Measurements from ENCODE around the gene DMXL1.
"Not testable (repeated sequence)": the region's sequence is repeated elsewhere in the genome, so short reads cannot be mapped to it uniquely, and the experiment has no call there.

DMXL1 gene

DNA sequence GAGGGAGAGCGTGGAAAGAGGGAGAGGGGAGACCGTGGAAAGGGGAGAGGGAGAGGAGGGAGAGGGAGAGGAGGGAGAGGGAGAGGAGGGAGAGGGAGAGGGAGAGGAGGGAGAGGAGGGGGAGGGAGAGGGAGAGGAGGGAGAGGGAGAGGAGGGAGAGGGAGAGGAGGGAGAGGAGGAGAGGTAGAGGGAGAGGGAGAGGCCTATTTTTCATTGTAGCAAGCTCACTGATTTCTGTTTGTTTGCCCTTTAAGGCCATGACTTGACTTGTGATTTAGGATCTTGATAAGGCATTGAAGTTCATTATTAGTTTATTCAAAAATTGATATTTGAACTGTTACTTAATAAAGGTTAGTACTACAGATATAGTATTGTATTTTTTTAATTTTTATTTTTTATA lies 52.4 kb downstream of the DMXL1 start:
- DNase-seq: no peak

DNA sequence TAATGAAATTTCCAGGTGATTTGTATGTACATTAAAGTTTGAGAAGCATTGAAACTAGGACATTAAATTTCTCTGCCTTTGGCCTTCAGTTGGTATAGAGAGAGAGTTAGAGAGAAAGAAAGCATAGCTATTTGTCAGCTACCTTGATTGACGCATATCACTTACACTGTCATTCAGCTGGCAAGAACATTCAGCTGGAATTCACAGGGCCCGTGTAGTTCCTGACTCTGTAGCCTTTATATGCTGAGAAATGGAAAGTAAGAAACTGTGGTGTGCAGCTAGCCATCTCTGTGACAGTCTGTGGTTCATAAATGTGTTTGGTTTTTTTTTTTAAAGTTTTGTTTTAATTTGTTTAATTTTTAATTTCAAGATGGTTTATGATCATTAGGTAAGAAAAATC lies 58.9 kb downstream of the DMXL1 start:
- DNase-seq: no peak

DNA sequence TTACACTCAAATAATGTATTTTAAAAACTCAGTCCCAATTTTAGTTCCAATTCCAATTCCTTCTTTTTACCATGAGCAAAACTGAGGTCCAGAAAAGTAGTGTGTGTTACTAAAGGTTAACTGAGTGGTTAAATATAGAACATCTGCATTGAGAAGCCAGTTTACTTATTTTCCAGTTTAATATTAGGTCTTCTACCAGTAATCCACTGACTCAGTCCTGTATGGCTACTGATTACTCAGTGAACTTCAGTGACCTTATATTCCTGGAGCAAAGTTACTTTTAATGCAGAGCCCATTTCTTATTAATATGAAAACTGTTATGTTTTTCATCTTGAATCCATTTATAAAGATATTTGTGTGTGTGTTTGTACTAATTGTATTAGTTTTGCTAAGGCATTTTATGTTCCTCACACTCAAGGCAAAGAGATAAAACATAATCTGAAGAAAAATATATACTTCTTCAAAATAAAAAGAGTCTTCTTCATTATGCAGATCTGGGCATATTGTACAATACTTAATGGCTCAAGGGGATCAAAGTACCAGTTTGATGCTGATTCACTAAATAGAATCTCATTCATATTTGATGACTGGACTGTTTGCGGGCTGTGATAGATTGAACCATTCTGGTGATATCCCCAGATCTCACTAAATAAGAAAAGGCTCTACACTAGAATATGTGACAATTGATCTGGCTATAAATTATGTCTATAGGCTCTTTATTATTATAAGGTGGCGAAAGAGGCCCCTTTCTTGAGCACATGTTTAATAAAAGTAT lies 60.8 kb downstream of the DMXL1 start:
- no peak for DNase-seq

DNA sequence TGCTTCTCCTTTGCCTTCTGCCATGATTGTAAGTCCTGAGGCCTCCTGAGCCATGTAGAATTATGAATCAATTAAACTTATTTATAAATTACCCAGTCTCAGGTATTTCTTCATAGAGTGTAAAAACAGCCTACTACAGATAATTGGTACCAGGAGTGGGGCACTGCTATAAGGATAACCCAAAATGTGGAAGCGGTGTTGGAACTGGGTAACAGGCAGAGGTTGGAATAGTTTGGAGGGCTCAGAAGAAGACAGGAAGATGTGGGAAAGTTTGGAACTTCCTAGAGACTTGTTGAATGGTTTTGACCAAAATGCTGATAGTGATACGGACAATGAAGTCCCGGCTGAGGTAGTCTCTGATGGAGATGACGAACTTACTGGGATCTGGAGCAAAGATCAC lies 64.9 kb downstream of the DMXL1 start:
- not testable (repeated sequence) for DNase-seq

DNA sequence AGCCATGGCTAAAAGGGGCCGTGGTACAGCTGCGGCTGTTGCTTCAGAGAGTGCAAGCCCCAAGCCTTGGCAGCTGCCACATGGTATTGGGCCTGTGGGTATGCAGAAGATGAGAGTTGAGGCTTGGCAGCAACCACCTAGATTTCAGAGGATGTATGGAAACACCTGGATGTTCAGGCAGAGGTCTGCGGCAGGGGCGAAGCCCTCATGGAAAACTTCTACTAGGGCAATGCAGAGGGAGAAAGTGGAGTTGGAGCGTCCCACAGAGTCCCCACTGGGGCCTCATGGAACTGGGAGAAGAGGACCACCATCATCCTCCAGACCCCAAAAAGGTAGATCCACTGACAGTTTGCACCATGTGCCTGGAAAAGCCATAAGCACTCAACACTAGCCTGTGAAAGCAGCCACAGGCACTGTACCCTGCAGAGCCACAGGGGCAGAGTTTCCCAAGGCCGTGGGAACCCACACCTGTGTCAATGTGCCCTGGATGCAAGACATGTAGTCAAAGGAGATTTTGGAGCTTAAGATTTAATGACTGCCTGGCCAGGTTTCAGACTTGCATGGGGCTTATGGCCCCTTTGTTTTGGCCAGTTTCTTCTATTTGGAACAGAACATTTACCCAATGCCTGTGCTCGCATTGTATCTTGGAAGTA lies 65.9 kb downstream of the DMXL1 start:
- no peak for DNase-seq

DNA sequence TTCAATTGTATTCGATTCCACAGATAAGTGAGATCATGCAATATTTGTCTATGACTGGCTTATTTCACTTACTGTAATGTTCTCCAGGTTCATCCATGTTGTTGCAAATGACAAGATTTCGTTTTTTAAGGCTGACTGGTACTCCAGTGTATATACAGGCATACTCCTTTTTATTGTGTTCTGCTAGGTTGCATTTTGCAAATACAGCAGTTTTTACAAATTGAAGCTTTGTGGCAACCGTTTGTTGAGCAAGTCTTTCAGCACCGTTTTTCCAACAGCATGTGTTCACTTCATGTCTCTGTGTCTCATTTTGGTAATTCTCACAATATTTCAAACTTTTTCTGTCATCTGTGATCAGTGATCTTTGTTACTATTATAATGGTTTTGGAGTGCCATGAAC lies 82.7 kb downstream of the DMXL1 start:
- no peak for DNase-seq

DNA sequence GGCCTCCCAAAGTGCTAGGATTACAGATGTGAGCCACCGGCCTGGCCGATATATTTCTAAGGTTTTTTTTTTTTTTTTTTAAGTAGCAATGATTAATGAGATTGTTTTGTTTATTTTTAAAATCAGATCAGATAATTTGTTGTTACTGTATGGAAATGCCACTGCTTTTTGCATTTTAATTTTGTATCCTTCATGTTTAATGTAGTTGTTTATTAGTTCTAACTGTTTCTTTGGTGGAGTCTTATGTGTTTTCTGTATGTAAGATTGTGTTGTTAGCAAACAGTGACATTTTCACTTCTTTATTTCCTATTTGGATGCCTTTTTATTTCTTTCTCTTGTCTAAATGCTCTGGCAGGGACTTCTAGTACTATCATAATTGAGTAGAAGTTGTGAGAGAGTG lies 87.3 kb downstream of the DMXL1 start:
- no peak for DNase-seq

DNA sequence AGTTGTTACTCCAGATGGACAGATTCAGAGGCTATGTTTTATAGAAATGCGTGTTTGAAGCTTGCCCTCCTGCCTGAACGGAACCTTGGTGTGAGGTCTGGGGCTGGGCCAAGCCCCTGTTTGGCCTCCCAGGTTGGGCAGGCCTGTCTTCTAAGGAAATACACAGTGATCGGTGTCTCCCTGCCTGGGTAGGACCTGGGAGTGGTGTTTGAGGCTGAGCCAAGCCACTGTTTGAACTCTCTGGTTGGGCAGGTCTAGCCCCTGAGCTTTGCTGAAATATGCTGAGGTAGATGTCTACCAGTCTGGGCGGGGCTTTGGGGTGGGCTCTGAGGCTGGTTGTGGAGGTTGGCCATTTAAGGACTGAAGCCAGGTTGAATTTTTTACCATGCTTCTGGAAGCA lies 90.5 kb downstream of the DMXL1 start:
- no peak for DNase-seq

DNA sequence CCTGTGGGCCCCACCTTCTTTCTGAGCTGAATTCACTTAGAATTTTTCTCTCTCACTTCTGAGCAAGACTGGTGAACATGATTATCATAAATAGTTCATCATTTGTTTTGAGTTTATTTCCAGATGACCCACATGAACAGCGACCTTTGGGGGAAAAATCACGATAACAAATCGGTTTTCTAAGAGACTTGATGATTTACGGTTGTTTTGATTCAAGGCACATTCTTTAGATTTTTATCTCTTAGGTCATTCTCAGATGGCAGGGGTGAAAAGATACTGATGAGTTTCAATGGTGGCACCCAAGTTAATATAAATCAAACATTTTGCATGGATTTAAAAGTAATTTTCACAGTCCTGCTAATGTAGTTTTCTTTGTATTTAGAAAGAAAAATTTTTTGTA lies 95.1 kb downstream of the DMXL1 start:
- no peak for DNase-seq

DNA sequence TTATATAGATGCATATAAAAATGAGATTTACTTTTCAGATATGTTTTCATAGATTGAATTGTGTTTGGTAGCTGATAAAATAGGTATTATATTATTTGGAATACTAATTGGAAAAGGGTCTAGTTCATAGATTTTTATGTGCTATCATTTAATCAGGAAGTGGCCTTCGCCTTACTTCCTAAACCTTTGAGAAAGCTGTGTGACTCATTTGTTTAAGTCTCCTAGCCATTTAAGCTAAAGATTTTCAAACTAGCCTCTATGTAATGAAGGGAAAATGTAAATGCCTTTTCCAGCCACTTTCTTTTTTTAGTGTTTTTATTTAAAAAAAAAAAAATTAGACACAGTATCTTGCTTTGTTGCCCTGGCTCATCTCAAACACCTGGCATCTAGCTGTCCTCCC lies 97.5 kb downstream of the DMXL1 start:
- no peak for DNase-seq

DNA sequence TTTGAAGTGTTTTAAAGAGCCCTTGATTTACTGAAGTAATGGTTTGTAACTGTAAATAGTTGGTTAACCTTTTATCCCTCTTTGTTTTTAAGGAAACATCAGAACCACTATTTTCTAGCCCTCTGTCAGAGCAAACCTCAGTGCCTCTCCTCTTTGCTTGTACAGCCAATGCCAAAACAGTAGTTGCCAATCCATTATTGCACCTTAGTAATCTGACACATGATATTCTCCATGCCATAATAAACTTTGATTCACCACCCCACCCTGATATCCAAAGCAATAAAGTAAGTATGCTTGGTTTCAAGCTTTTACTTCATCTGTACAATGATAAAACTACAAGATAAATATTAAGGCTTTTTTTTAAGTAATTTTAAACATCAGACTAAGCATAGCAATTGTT lies 100.8 kb downstream of the DMXL1 start:
- no peak for DNase-seq

DNA sequence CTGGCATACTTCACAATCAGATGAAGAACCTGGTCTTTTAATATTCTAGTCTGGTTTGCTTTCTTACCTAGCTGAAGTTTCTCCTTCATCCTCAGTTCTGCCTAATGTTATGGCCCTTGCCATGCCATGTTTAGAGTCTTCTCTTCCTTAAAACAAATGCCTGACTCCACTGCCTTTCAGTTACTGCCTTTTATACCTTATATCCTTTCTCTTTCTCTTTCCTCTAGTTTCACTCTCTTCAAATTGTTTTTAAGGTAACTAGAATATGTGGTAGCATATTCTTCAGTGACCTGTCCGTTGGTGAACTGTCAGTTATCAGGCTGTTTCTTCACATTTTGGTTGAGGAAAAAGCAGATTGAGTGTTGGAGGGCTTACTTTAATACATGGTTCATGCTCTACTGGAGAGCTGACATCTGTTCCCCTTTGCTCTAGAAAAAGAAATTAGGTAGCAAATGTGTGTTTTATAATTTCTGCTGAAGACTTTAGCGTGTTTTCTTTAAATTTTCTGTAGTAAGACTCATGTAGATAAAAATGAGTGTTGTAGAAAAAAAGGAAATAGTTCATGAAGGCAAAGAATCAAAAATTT lies 103.8 kb downstream of the DMXL1 start:
- no peak for DNase-seq

DNA sequence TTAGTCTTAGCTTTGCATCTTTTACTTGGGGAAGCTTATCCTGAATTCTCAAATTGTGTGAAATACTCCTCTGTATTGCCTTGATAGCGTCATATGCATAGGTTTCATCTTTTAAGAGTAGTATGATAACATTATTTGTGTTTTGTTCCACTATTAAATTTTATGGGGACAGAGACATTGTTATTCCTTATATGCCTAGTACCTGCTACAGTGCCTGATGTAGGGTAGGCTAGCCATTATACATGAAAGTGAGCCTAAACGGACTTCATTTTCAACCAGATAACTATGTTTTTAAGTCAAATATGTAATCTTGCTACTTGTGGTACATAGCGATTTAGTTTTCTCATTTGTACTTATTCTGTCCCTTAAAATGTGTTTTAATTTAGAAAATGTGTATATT lies 105.9 kb downstream of the DMXL1 start:
- no peak for DNase-seq

DNA sequence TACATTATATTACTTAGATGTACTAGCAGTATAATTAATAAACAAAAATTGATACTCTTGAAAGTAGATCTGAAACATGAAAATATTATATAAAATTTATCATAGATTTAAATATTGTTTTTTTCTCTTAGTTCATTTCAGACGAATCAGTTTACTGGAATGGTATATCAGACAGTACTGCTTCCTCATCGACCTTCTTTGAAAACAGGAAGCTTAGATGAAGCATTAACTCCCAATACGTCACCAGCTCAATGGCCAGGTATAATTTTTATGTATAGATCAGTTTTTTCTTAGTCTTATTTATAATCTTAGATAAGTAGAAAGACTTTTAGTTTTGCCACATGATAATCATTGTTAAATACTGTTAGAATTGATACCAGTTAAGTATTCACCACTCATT lies 106.3 kb downstream of the DMXL1 start:
- DNase-seq: no peak

DNA sequence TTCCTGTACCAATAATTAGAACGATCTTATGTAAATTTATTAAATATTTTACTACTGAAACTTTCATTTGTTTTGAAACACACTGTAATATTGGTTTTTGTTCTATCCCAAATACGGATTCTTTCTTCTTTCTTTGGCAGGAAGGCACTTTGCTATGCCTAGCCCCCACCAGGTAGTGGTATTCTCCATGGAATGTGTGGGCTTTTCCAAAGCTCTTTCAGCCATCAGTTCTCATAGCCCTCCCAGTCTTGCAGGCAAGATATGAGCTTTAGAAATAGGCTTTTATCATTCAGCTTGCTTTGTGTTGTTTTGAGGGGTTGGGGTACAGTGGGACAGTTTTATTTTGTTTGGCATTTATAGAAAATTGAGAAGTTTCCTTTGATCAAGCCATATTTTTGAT lies 107.5 kb downstream of the DMXL1 start:
- DNase-seq: no peak

DNA sequence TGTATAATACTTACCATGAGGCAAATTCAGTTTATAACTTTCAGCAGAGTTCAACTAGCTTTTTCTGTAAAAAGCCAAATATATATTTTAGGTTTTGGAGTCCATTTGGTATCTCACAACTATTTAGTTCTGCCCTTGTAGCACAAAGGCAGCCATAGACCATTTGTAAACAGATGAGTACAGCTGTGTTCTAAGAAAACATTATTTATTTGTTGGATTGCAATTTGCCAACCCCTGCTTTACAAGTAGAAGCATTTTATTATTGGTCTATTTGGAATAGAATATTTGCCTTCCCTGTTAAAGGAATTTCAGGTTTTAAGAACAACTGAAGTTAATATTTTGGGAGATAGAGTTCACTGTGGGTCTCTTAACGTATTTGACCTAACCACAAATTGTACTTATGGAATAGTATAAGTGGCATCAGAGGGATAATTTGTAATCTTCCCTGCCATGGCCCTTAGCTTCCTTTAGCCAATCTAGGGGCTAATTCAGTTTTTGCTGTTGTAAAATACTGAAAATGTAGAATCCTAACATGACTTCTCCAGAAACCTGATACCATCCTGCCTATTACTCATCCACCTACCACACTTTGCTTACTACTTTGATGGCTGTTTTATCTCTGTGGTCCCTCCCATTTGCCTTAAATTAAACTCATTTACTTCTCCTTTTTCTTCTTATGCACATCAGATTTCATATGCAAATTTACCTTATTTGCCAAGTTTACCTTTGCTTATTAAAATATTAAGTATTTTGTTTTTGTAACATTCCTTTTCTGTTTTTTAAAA lies 109.2 kb downstream of the DMXL1 start:
- DNase-seq: no peak

DNA sequence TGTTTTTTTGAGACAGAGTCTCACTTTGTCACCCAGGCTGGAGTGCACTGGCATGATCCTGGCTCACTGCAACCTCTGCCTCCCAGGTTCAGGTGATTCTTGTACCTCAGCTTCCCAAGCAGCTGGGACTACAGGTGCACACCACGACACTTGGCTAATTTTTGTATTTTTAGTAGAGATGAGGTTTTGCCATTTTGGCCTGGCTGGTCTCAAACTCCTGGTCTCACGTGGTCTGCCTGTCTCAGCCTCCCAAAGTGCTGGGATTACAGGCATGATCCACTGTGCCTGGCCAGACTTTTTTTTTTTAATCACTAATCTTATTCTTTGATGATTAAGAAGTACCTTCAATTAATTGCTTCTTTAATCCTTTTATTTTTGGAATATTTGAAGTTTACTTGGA lies 114.6 kb downstream of the DMXL1 start:
- not testable (repeated sequence) for DNase-seq

DNA sequence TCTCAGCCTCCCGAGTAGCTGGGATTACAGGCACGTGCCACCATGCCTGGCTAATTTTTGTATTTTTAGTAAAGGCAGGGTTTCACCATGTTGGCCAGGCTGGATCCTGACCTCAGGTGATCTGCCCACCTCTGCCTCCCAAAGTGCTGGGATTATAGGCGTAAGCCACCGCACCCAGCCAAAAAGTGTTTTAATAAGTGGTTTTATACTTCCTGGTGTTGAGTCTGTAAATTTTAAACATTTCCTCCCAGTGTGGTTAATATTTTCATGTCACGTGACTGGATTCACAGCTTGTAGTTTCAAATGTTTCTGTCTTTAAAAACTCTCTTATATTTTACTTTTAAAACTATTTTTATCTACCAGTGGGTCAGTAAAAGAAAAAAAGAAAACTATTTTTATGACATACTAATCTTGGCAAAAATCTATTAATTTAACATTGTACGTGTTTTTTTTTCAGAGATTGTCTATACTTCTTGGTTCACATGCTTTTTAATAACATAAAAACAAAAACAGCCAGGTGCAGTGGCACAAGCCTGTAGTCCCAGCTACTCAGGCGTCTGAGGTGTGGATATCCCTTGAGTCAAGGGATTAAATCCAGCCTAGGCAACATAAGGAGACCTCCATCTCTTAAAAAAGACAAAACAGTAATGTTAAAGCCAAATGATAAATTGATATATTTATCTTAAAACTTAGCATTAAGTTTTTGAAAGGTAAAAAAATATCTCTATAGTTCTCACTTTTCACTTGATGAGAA lies 117.1 kb downstream of the DMXL1 start:
- no peak for DNase-seq

DNA sequence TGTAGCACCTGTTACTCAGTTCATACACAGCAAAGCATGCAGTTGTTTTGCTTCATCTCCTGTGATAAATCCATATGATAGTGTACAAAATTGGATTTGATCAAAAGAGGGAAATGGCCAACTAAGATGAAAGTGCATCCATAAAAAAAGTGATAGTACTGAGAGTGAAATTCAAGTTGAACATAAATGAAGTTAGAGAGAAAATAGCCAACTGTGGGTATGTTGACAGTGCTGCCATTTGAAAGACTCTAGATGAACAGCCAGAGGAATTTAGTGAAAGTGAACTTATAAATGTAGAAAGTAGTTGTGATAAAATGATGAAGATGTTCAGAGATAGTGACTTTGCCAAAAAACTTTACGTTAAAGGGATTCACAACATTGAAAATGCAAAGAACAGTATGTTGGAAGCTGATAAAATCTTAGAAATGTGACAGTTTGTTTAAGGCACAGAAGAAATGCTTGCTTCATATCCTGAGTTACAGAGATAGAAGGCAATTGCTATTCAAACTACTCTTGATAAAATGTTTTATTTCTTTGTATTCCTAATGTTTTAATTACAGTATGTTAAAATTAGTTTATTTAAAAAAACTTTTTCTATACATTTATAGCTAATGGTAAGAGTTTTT lies 119.7 kb downstream of the DMXL1 start:
- DNase-seq: no peak

DNA sequence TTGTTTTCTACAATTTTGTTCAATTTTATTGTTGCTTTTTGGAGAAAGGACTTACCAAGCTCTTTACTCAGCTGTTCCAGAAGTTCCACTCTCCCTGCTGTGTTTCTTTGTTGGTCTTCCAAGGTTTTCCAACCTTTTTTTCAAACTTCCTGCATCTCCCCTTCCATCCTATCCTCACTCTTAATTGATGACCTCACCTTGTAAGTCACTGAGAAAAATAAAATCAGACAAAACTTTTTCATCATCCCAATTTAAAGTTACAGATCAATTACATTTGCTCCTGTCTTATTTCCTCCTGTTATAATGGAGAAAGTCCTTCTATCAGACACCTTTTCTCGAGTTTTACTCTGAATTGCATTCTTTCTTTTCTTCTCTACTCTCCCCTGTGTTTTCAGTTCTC lies 121.1 kb downstream of the DMXL1 start:
- DNase-seq: no peak

DNA sequence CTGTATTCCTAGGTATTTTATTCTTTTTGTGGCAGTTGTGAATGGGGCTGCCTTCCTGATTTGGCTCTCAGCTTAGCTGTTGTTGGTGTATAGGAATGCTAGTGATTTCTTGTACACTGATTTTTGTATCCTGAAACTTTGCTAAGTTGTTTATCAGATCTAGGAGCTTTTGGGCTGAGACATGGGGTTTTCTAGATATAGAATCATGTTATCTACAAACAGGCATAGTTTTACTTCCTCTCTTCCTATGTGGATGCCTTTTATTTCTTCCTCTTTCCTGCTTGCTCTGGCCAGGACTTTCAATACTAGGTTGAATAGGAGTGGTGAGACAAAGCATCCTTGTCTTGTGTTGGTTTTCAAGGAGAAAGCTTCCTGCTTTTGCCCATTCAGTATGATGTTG lies 129.9 kb downstream of the DMXL1 start:
- no peak for DNase-seq

DNA sequence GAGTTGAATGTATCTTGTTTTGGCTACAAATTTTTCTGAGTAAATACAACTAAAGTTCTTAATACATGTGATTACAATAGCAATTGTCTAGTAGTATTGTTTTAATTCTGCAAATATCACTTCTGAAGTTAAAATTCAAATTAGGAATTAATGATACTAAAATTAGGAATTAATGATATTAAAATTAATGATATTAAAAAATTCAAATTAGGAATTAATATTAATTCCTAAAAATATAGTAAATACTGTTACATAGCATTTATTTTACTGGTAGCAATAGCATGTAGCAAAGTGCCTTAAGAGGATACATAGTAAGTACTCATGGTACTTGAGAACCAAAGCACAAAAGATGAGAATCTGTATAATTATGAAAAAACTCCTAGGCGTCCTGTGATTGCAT lies 136.2 kb downstream of the DMXL1 start:
- DNase-seq: no peak

Data from cortex of kidney (tissue), 1 donor.